Measurements from ENCODE around the gene NLGN1.
A peak's percentile ranks its signal among the peaks of the same experiment; 100 is the strongest.

NLGN1 gene

GRCh38 chr3:173737167-173737808 lies 339.7 kb downstream of the NLGN1 start:
- H3K9me3 ChIP-seq (ENCODE audit: severe bottlenecking), result no peaks in the 10 kb centered on the region
- H3K36me3 ChIP-seq (ENCODE audit: low read depth), result no peaks in the 10 kb centered on the region
- H3K4me3 ChIP-seq (ENCODE audit: severe bottlenecking), result no peak overlapping the region
- ATAC-seq (ENCODE audit: low read depth), result peak; percentile 93
- no peaks in the 10 kb centered on the region for H3K27me3 ChIP-seq (ENCODE audit: insufficient read depth, poor library complexity, severe bottlenecking)
- H3K4me1 ChIP-seq (ENCODE audit: insufficient read depth, poor library complexity, severe bottlenecking), result peaks cover 15% of the 10 kb centered on the region
- H3K27ac ChIP-seq (ENCODE audit: poor library complexity, severe bottlenecking), result peak overlapping the region; percentile 49
- DNase-seq (ENCODE audit: low spot score), result no peak
- TF ChIP-seq CTCF (IDR thresholded peaks at IDR 0.05; ENCODE audit: poor library complexity, severe bottlenecking), result no peak

DNA sequence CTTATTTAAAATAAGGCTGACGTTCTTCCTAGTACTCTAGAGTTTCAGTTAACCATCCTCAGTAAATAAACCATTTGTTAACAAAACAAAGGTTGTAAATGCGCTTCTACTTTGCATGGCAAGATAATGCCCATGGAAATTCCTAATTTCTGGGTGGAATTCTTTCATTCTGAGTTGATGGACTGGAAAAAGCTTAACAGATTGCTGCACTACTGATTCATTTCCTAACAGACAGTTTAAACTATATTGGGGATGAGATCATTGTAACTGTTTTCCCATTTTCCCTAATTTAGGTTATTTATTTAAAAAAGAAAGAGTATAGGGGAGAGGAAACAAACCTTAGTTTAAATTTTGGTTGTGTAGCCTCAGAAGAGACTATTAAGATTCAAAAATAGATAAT lies 342.2 kb downstream of the NLGN1 start:
- H3K36me3 ChIP-seq (ENCODE audit: low read depth), result no peaks in the 10 kb centered on the region
- H3K27me3 ChIP-seq (ENCODE audit: insufficient read depth, poor library complexity, severe bottlenecking), result no peaks in the 10 kb centered on the region
- ATAC-seq (ENCODE audit: low read depth) (no peak), DNase-seq (ENCODE audit: low spot score) (no peak)
- H3K4me1 ChIP-seq (ENCODE audit: insufficient read depth, poor library complexity, severe bottlenecking), result peaks cover 32% of the 10 kb centered on the region
- no peak for TF ChIP-seq CTCF (IDR thresholded peaks at IDR 0.05; ENCODE audit: poor library complexity, severe bottlenecking)
- no peak overlapping the region for H3K4me3 ChIP-seq (ENCODE audit: severe bottlenecking)
- H3K27ac ChIP-seq (ENCODE audit: poor library complexity, severe bottlenecking), result no peak overlapping the region
- no peaks in the 10 kb centered on the region for H3K9me3 ChIP-seq (ENCODE audit: severe bottlenecking)

DNA sequence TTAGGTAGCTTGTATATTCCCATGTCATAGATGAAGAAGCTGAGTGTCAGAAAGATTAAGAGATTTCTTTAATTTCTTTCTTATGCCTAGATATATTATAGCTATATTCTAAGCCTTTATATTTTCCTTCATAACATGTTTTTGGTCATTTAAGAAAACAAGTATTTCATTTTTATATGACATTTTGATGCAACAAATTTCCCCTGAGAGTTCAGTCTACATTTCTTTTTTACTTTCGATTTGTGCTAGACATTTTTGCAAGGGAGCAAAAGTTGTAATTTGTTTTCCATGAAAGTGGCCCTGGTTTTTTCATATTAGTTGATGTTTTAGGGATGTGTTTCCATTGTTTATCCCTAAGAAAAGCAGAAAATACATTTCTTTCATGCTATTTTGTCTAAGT lies 344.9 kb downstream of the NLGN1 start:
- TF ChIP-seq CTCF (IDR thresholded peaks at IDR 0.05; ENCODE audit: poor library complexity, severe bottlenecking), result no peak
- Histone ChIP-seq H3K27me3 (ENCODE audit: insufficient read depth, poor library complexity, severe bottlenecking) (no peaks in the 10 kb centered on the region), H3K4me1 (ENCODE audit: insufficient read depth, poor library complexity, severe bottlenecking) (peaks cover 36% of the 10 kb centered on the region), H3K27ac (ENCODE audit: poor library complexity, severe bottlenecking) (no peak overlapping the region), H3K4me3 (ENCODE audit: severe bottlenecking) (no peak overlapping the region), H3K9me3 (ENCODE audit: severe bottlenecking) (no peaks in the 10 kb centered on the region), H3K36me3 (ENCODE audit: low read depth) (no peaks in the 10 kb centered on the region)
- ATAC-seq (ENCODE audit: low read depth) (no peak), DNase-seq (ENCODE audit: low spot score) (no peak)

- ATAC-seq (ENCODE audit: low read depth) (peak; percentile 62), DNase-seq (ENCODE audit: low spot score) (no peak)
- TF ChIP-seq CTCF (IDR thresholded peaks at IDR 0.05; ENCODE audit: poor library complexity, severe bottlenecking), result no peak
- Histone ChIP-seq H3K4me1 (ENCODE audit: insufficient read depth, poor library complexity, severe bottlenecking) (peaks cover 37% of the 10 kb centered on the region), H3K36me3 (ENCODE audit: low read depth) (no peaks in the 10 kb centered on the region), H3K9me3 (ENCODE audit: severe bottlenecking) (no peaks in the 10 kb centered on the region), H3K27me3 (ENCODE audit: insufficient read depth, poor library complexity, severe bottlenecking) (no peaks in the 10 kb centered on the region), H3K4me3 (ENCODE audit: severe bottlenecking) (no peak overlapping the region), H3K27ac (ENCODE audit: poor library complexity, severe bottlenecking) (peak overlapping the region; percentile 35)
These were observed 345.6 kb downstream of the NLGN1 start for GRCh38 chr3:173743111-173743510.

GRCh38 chr3:173743516-173743915 lies 346.0 kb downstream of the NLGN1 start:
- Histone ChIP-seq H3K4me3 (ENCODE audit: severe bottlenecking) (no peak overlapping the region), H3K27me3 (ENCODE audit: insufficient read depth, poor library complexity, severe bottlenecking) (no peaks in the 10 kb centered on the region), H3K9me3 (ENCODE audit: severe bottlenecking) (no peaks in the 10 kb centered on the region), H3K36me3 (ENCODE audit: low read depth) (no peaks in the 10 kb centered on the region), H3K27ac (ENCODE audit: poor library complexity, severe bottlenecking) (peak overlapping the region; percentile 35), H3K4me1 (ENCODE audit: insufficient read depth, poor library complexity, severe bottlenecking) (peaks cover 37% of the 10 kb centered on the region)
- DNase-seq (ENCODE audit: low spot score) (no peak), ATAC-seq (ENCODE audit: low read depth) (no peak)
- TF ChIP-seq CTCF (IDR thresholded peaks at IDR 0.05; ENCODE audit: poor library complexity, severe bottlenecking), result no peak

Data from RWPE2 (cell line).